Measurements from ENCODE around the gene FAM177A1. TPM values are rescaled to one million over a fixed set of nuclear protein-coding genes. Genes with fewer than 3 reads are reported as not detected.

FAM177A1 gene
- total and polyA plus RNA-seq, 10 of the 15 experiments (the other 5 are each of a cell fraction or from before 2014, with no cell fraction given), result 5.3 to 38.6 (median 20.7) TPM

DNA sequence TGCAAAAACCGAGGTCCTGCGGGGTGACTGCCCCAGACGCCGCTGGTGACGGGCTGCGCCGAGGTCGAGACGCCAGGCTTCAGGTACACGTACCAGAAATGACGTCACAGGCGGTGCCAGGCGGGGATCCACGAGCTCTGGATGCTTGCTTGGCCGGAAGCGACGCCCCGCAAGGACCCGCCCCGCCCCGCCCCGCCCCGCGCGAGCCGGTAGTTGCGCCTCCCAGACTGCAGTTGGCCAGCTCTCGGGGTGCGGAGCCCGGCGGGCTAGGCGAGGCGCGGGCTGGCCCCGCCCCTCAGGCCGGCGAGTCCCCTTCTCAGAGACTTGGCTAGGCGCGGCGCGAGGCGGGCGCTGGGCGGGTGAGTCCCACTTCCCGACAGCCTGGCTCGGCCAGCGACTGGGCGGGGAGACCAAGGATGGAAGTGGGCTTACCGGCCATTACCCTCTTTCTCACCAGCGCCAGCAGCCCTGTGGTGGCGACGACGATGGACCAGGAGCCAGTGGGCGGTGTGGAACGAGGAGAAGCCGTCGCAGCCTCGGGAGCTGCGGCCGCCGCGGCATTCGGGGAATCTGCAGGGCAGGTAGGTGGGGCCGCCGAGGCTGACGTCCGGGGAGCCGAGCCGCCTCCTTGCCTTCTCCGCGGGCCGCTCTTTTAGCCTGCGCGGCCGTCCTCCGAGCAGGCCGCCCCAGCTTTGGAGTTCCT is at the start of gene FAM177A1 (continued):
- TF ChIP-seq PML (IDR thresholded peaks at IDR 0.05; ENCODE audit: low read length), result peak; percentile 42; the same call in 1 of the 2 replicates
- no peak for TF ChIP-seq FOS (IDR thresholded peaks at IDR 0.05; ENCODE audit: borderline replicate concordance, extremely low read depth, insufficient read length)
- peak; percentile 29 for TF ChIP-seq SP1 (IDR thresholded peaks at IDR 0.05; ENCODE audit: low read depth, low read length)
- 0 out of 2 replicates have a peak, but pooled peaks have one; percentile 24 for TF ChIP-seq TCF12 (IDR thresholded peaks at IDR 0.05; ENCODE audit: low read depth, low read length)
- peak; percentile 65 for TF ChIP-seq GABPA (IDR thresholded peaks at IDR 0.05; ENCODE audit: low read depth)
- no peak for TF ChIP-seq CBFB (IDR thresholded peaks at IDR 0.05; ENCODE audit: low read depth)
- peak; percentile 39 to 63; a peak in 3 of 4 replicates for TF ChIP-seq IKZF2 (IDR thresholded peaks at IDR 0.05)
- TF ChIP-seq ZZZ3 (IDR thresholded peaks at IDR 0.05; ENCODE audit: control insufficient read depth, insufficient read length, low read depth), result no peak
- peak; percentile 14; the same call in 1 of the 3 replicates for TF ChIP-seq POU2F2 (IDR thresholded peaks at IDR 0.05; ENCODE audit: borderline replicate concordance, low read depth, low read length)
- 0 out of 2 replicates have a peak, but pooled peaks have one; percentile 56 for TF ChIP-seq STAT1 (conservative IDR thresholded peaks at IDR 0.05)
- TF ChIP-seq PKNOX1 (IDR thresholded peaks at IDR 0.05), result 0 out of 2 replicates have a peak, but pooled peaks have one; percentile 8
- TF ChIP-seq SREBF2 (IDR thresholded peaks at IDR 0.05; ENCODE audit: low read length), result no peak
- TF ChIP-seq ZSCAN29 (IDR thresholded peaks at IDR 0.05), result no peak
- no peak for TF ChIP-seq ESRRA (IDR thresholded peaks at IDR 0.05; ENCODE audit: low read length)
- no peak for TF ChIP-seq ZNF622 (IDR thresholded peaks at IDR 0.05)
- no peak for TF ChIP-seq ZNF384 (IDR thresholded peaks at IDR 0.05; ENCODE audit: borderline replicate concordance, low read depth, low read length)
- TF ChIP-seq SRF (IDR thresholded peaks at IDR 0.05; ENCODE audit: low read depth in 2 of 2, low read length in 2 of 2), result peak in 1 of 2 experiments; percentile 60; a peak in 2 of 4 replicates
- no peak for TF ChIP-seq RELA (IDR thresholded peaks at IDR 0.05; ENCODE audit: borderline replicate concordance, partially characterized antibody)
- TF ChIP-seq, protein P1, sequence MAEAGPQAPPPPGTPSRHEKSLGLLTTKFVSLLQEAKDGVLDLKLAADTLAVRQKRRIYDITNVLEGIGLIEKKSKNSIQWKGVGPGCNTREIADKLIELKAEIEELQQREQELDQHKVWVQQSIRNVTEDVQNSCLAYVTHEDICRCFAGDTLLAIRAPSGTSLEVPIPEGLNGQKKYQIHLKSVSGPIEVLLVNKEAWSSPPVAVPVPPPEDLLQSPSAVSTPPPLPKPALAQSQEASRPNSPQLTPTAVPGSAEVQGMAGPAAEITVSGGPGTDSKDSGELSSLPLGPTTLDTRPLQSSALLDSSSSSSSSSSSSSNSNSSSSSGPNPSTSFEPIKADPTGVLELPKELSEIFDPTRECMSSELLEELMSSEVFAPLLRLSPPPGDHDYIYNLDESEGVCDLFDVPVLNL (IDR thresholded peaks at IDR 0.05; ENCODE audit: low read depth, low read length), result 0 out of 2 replicates have a peak, but pooled peaks have one; percentile 26
- peak; percentile 44; the same call in 1 of the 2 replicates for TF ChIP-seq NR2C1 (IDR thresholded peaks at IDR 0.05)
- TF ChIP-seq, protein P2, sequence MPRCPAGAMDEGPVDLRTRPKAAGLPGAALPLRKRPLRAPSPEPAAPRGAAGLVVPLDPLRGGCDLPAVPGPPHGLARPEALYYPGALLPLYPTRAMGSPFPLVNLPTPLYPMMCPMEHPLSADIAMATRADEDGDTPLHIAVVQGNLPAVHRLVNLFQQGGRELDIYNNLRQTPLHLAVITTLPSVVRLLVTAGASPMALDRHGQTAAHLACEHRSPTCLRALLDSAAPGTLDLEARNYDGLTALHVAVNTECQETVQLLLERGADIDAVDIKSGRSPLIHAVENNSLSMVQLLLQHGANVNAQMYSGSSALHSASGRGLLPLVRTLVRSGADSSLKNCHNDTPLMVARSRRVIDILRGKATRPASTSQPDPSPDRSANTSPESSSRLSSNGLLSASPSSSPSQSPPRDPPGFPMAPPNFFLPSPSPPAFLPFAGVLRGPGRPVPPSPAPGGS (IDR thresholded peaks at IDR 0.05; ENCODE audit: borderline replicate concordance, insufficient read depth, low read depth, low read length, poor library complexity, severe bottlenecking), result peak; percentile 4
- no peak for TF ChIP-seq PAX5 (IDR thresholded peaks at IDR 0.05; ENCODE audit: borderline replicate concordance, low read depth, low read length)
- no peak for TF ChIP-seq HDGF (IDR thresholded peaks at IDR 0.05)
- TF ChIP-seq CREB1 (IDR thresholded peaks at IDR 0.05; ENCODE audit: low read depth), result peak; percentile 97
- peak; percentile 91 for TF ChIP-seq IKZF1 (conservative IDR thresholded peaks at IDR 0.05)
- peak in 1 of 2 experiments; percentile 18; a peak in 1 of 3 replicates for TF ChIP-seq EGR1 (IDR thresholded peaks at IDR 0.05; ENCODE audit: borderline replicate concordance in 1 of 2, low read depth in 2 of 2, low read length in 2 of 2)
- TF ChIP-seq CEBPB (IDR thresholded peaks at IDR 0.05; ENCODE audit: borderline replicate concordance in 1 of 2, low read depth in 2 of 2, low read length in 2 of 2), result no peak

Measured in GM12878 (cell line).